Activated naive CD4-positive, alpha-beta T cell treated with anti-CD3 and anti-CD28 coated beads for 36 hours (primary cell): ENCODE results near the gene DSTN. TPM values are rescaled to one million over a fixed set of nuclear protein-coding genes. Genes with fewer than 3 reads are reported as not detected.

Source experiments
- CTCF ChIA-PET: fragments of 350-600 bp; sonication (Branson Sonifier 250); formaldehyde crosslinking; loops from one replicate; lab custom pipeline; 2021; ENCODE audit warnings: antibody characterized with exemption; lab: Charles Lee
- DNase-seq: peaks from one replicate; pipeline ENCODE4 v3.0.0-alpha.2; 2020
- H3K27ac Mint-ChIP-seq: one replicate; pipeline ENCODE4 v1.8.0; 2021; ENCODE audit warnings: mild to moderate bottlenecking, mixed read lengths
- H3K27me3 Mint-ChIP-seq: one replicate; pipeline ENCODE4 v1.8.0; 2021; ENCODE audit warnings: low read depth, mixed read lengths
- H3K36me3 Mint-ChIP-seq: one replicate; pipeline ENCODE4 v1.8.0; 2021; ENCODE audit warnings: low read depth, mixed read lengths
- H3K4me1 Mint-ChIP-seq: one replicate; pipeline ENCODE4 v1.8.0; 2021; ENCODE audit warnings: low read depth, mixed read lengths
- H3K4me3 Mint-ChIP-seq: one replicate; pipeline ENCODE4 v1.8.0; 2021; ENCODE audit warnings: mild to moderate bottlenecking, moderate library complexity, mixed read lengths
- H3K9me3 Mint-ChIP-seq: one replicate; pipeline ENCODE4 v1.8.0; 2021; ENCODE audit warnings: mixed read lengths
- intact Hi-C: fragments of 100-400 bp; cut with micrococcal nuclease; formaldehyde crosslinking; loops from one replicate; pipeline ENCODE4 v1.15.1; 2023
- total RNA-seq, 2 experiments: library from RNA; stranded (reverse); gene quantifications; one replicate each; pipeline ENCODE4 v1.2.3, GENCODE V29; 2021

The DSTN gene
- total RNA-seq, 2 experiments from 2014 or later, result 68.9 to 69.7 TPM

DNA sequence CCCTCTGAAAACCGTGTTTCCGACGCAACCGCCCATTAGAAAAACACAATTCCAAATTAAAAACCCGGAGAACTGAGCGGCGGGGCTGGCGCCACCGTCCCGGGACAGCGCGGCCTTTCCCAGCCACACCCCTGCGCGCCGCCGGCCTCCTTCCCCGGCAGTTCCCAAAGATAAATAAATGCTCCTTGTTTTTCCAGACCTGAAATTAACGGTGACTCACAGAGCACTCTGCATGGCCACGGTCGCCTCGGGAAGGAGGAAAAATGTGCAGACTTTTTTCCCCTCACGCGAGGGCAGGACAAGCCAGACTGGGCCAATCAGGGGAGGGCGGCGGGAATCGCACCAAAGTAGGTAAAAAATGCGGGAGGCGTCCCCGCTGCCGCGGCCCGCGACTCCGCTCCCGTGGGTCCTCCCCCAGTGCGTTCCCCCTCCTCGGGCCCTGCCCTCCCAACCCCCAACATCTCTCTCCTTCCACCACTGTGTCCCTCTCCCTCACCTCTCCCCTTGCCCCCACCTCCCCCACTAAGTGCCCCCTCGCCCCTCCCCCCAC, 828 bp upstream of the DSTN start:
- CTCF ChIA-PET, result no interaction called here
- intact Hi-C loops, result loop anchor here (1.0 to 10.0 kb wide), 2 partner anchors 113 to 566 kb away; partner anchors contain the start of genes KAT14, PET117 and RRBP1

GRCh38 chr20:17570347-17571152, 675 bp downstream of the DSTN start:
- peak; percentile 22 for DNase-seq
- Mint-ChIP-seq H3K36me3 (peaks cover 1% of the 10 kb centered on the region), H3K4me3 (peak overlapping the region; percentile 91), H3K4me1 (peaks cover 27% of the 10 kb centered on the region), H3K9me3 (no peaks in the 10 kb centered on the region), H3K27ac (peak overlapping the region; percentile 78), H3K27me3 (no peaks in the 10 kb centered on the region)
- CTCF ChIA-PET, result interaction anchor here (0.5 to 3.0 kb wide), 13 partner anchors 9 to 1126 kb away, joined by 3 to 17 read pairs (median 5); partner anchors contain the start of genes BFSP1 and RRBP1
- intact Hi-C loops, result loop anchor here (1.0 to 5.0 kb wide), 7 partner anchors 10 to 398 kb away; partner anchors contain the start of genes MGME1 and SNX5

More for the DNA sequence above, 828 bp upstream of the DSTN start:
- Mint-ChIP-seq H3K4me1 (peaks cover 23% of the 10 kb centered on the region), H3K36me3 (peaks cover 1% of the 10 kb centered on the region), H3K27me3 (no peaks in the 10 kb centered on the region), H3K4me3 (peak overlapping the region; percentile 11), H3K9me3 (no peaks in the 10 kb centered on the region), H3K27ac (no peak overlapping the region)
- DNase-seq, result peak; percentile 12

DNA sequence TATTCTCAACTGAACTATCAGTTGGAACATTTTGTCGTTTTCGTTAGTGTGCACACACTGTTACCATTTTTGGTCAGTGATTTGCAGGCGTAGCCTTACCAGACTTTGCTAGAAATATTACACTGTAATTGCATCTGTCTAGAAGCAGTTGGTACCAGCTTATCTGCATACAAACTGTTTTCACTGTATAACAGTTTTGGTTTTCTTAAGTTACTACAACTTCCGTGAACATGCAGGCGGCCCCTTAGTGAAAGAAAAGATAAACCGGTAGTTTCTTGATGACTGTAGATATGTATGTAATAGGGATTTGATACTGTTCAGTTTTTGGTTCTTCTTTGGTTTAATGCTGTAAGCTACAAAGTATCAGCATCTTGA, 1.3 kb downstream of the DSTN start:
- no peaks in the 10 kb centered on the region for H3K27me3 Mint-ChIP-seq
- H3K4me3 Mint-ChIP-seq, result peak overlapping the region; percentile 91
- H3K9me3 Mint-ChIP-seq, result no peaks in the 10 kb centered on the region
- peaks cover 27% of the 10 kb centered on the region for H3K4me1 Mint-ChIP-seq
- peak overlapping the region; percentile 78 for H3K27ac Mint-ChIP-seq
- peaks cover 1% of the 10 kb centered on the region for H3K36me3 Mint-ChIP-seq
- CTCF ChIA-PET, result interaction anchor here (0.5 to 3.0 kb wide), 12 partner anchors 8 to 425 kb away, joined by 3 to 17 read pairs (median 5); partner anchors contain the start of genes BFSP1 and RRBP1
- intact Hi-C loops, result loop anchor here (1.0 to 5.0 kb wide), 6 partner anchors 30 to 398 kb away; partner anchors contain the start of genes MGME1 and SNX5
- DNase-seq, result peak; percentile 51

- no peak for DNase-seq
- Mint-ChIP-seq H3K9me3 (no peaks in the 10 kb centered on the region), H3K27me3 (no peaks in the 10 kb centered on the region), H3K4me1 (peaks cover 27% of the 10 kb centered on the region), H3K27ac (no peak overlapping the region), H3K36me3 (peaks cover 1% of the 10 kb centered on the region), H3K4me3 (no peak overlapping the region)
- intact Hi-C loops, result loop anchor here (5.0 kb wide), 1 partner anchor 90 kb away; no protein-coding TSS in a partner anchor
- CTCF ChIA-PET, result interaction anchor here (0.6 to 3.0 kb wide), 8 partner anchors 7 to 326 kb away, joined by 3 to 17 read pairs (median 6); partner anchors contain the start of gene BFSP1
These were observed 2.3 kb downstream of the DSTN start for GRCh38 chr20:17572034-17572638.

DNA sequence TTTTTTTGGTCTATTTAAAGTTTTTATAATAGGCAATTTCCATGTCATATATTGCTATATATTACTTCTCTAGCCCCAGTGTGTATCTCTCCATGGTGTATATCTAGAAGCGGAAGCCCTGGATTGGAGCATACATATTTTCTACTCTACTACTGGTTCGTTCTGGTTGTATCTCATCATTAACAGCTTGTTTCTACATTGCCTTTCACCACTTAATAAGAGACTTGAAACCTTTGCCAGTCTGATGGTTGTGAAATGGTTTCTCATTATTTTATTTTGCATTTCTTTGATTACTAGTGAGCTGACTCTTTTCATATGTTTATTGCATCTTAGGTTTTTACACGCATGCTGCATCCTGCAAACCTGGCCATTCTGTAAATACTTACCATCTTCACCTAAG, 3.6 kb downstream of the DSTN start:
- CTCF ChIA-PET, result interaction anchor here (0.6 to 1.2 kb wide), 2 partner anchors 37 to 1424 kb away, joined by 3 read pairs; no protein-coding TSS in a partner anchor
- Mint-ChIP-seq H3K4me3 (no peak overlapping the region), H3K4me1 (peaks cover 27% of the 10 kb centered on the region), H3K27ac (no peak overlapping the region), H3K9me3 (no peaks in the 10 kb centered on the region), H3K27me3 (no peaks in the 10 kb centered on the region), H3K36me3 (peaks cover 1% of the 10 kb centered on the region)
- intact Hi-C loops, result loop anchor here (5.0 kb wide), 1 partner anchor 89 kb away; no protein-coding TSS in a partner anchor
- DNase-seq, result no peak

- Mint-ChIP-seq H3K4me3 (no peak overlapping the region), H3K27me3 (no peaks in the 10 kb centered on the region), H3K4me1 (peaks cover 34% of the 10 kb centered on the region), H3K36me3 (peaks cover 3% of the 10 kb centered on the region), H3K9me3 (no peaks in the 10 kb centered on the region), H3K27ac (no peak overlapping the region)
- DNase-seq, result no peak
- intact Hi-C loops, result no loop called here
- CTCF ChIA-PET, result no interaction called here
These were observed 6.3 kb downstream of the DSTN start for GRCh38 chr20:17576215-17576614.

DNA sequence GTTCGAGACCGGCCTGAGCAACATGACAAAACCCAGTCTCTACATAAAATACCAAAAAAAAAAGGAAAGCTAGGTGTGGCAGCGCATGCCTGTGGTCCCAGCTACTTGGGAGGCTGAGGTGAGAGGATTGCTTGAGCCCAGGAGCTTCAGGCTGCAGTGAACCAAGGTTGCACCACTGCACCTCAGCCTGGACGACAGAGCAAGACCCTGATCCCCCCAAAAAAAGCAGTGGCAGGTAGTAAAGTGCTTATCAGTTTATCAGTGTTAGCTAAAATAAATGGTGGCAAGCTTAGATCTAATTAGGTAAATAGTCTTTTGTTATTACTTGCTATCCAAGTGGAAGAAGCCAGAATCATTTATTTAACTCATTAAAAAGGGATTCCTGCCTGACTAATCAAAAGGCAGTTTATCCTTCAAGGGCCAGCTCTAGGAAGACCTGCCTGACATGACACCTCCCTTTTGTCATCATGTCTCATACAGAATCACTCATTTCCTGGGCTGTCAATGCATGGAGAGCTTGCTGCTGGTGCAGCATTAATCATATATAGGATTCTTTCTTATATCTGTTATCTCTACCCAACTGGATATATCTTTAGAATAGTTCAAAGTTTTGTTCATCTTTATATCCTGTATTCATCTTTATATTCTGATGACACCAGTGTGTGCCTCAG, 9.6 kb downstream of the DSTN start:
- H3K36me3 Mint-ChIP-seq, result peaks cover 3% of the 10 kb centered on the region

GRCh38 chr20:17580895-17581294, 11.0 kb downstream of the DSTN start:
- no peak for DNase-seq
- no peak overlapping the region for H3K4me3 Mint-ChIP-seq
- CTCF ChIA-PET, result interaction anchor here (0.9 to 1.9 kb wide), 3 partner anchors 10 to 76 kb away, joined by 3 to 6 read pairs (median 3); no protein-coding TSS in a partner anchor
- peaks cover 23% of the 10 kb centered on the region for H3K4me1 Mint-ChIP-seq
- no peak overlapping the region for H3K27ac Mint-ChIP-seq
- peaks cover 3% of the 10 kb centered on the region for H3K36me3 Mint-ChIP-seq
- H3K27me3 Mint-ChIP-seq, result no peaks in the 10 kb centered on the region
- H3K9me3 Mint-ChIP-seq, result no peaks in the 10 kb centered on the region
- intact Hi-C loops, result no loop called here

More for the DNA sequence above, 9.6 kb downstream of the DSTN start:
- no peaks in the 10 kb centered on the region for H3K27me3 Mint-ChIP-seq
- intact Hi-C loops, result no loop called here
- no peaks in the 10 kb centered on the region for H3K9me3 Mint-ChIP-seq
- H3K4me3 Mint-ChIP-seq, result no peak overlapping the region
- peaks cover 20% of the 10 kb centered on the region for H3K4me1 Mint-ChIP-seq
- DNase-seq, result peak; percentile 12
- H3K27ac Mint-ChIP-seq, result no peak overlapping the region
- CTCF ChIA-PET, result interaction anchor here (1.1 to 1.3 kb wide), 4 partner anchors 8 to 33 kb away, joined by 3 to 4 read pairs (median 4); no protein-coding TSS in a partner anchor

DNA sequence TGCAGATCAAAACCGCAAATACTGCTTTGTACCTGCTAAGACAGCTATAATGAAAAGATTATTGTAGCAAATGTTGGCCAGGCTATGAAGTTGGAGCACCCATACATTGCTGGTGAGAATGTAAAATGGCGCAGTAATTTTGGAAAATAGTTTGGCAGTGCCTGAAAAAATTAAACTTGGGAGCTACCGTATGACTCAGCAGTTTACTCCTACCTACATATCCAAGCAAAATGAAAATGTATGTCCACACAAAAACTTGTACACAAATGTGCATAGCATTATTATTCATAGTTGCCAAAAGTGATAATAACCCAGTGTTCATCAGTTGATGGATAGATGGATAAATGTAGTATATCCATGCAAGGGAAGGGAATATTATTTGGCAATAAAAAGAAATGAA, 13.3 kb downstream of the DSTN start:
- no peak for DNase-seq
- intact Hi-C loops, result no loop called here
- no peak overlapping the region for H3K27ac Mint-ChIP-seq
- no peaks in the 10 kb centered on the region for H3K27me3 Mint-ChIP-seq
- peaks cover 33% of the 10 kb centered on the region for H3K4me1 Mint-ChIP-seq
- H3K4me3 Mint-ChIP-seq, result no peak overlapping the region
- no peaks in the 10 kb centered on the region for H3K9me3 Mint-ChIP-seq
- H3K36me3 Mint-ChIP-seq, result peaks cover 5% of the 10 kb centered on the region
- CTCF ChIA-PET, result interaction anchor here (0.8 kb wide), 1 partner anchor 28 kb away, joined by 3 read pairs; no protein-coding TSS in a partner anchor

- no peak overlapping the region for H3K27ac Mint-ChIP-seq
- H3K4me1 Mint-ChIP-seq, result peaks cover 31% of the 10 kb centered on the region
- intact Hi-C loops, result no loop called here
- H3K4me3 Mint-ChIP-seq, result no peak overlapping the region
- CTCF ChIA-PET, result no interaction called here
- no peaks in the 10 kb centered on the region for H3K9me3 Mint-ChIP-seq
- no peaks in the 10 kb centered on the region for H3K27me3 Mint-ChIP-seq
- H3K36me3 Mint-ChIP-seq, result peaks cover 7% of the 10 kb centered on the region
- DNase-seq, result no peak
These were observed 14.8 kb downstream of the DSTN start for GRCh38 chr20:17584689-17585088.

DNA sequence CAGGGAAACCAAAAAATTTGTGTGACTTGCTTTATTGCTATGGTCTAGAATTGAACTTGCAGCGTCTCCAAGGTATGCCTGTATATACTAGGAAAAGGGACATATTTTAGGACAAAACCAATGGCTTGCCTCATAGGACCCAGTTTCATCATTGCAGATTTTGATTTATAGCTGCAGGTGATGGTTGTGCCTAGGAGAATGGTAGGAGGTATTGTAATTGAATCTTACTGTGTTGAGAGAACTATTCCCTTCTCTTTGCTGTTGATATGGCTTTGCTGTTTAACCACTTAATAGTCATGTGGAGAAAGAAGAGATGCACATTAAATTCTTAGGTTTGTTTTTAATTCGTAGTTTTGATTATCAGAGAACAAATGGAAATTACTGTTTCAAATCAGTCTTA, 16.4 kb downstream of the DSTN start:
- peaks cover 26% of the 10 kb centered on the region for H3K4me1 Mint-ChIP-seq
- H3K4me3 Mint-ChIP-seq, result no peak overlapping the region
- no peak overlapping the region for H3K27ac Mint-ChIP-seq
- no peaks in the 10 kb centered on the region for H3K27me3 Mint-ChIP-seq
- no peak for DNase-seq
- peaks cover 5% of the 10 kb centered on the region for H3K36me3 Mint-ChIP-seq
- intact Hi-C loops, result no loop called here
- H3K9me3 Mint-ChIP-seq, result no peaks in the 10 kb centered on the region
- CTCF ChIA-PET, result no interaction called here
